Activated CD8-positive, alpha-beta memory T cell treated with anti-CD3 and anti-CD28 coated beads for 48 hours (primary cell): ENCODE results near the gene MOGAT3.

Source experiments
- DNase-seq, 3 experiments: peaks; one replicate each; pipeline ENCODE4 v3.0.0-alpha.2; 2020; ENCODE audit warnings: low read depth in 2 of 3, low spot score in 2 of 3

The MOGAT3 gene, protein sequence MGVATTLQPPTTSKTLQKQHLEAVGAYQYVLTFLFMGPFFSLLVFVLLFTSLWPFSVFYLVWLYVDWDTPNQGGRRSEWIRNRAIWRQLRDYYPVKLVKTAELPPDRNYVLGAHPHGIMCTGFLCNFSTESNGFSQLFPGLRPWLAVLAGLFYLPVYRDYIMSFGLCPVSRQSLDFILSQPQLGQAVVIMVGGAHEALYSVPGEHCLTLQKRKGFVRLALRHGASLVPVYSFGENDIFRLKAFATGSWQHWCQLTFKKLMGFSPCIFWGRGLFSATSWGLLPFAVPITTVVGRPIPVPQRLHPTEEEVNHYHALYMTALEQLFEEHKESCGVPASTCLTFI

DNA sequence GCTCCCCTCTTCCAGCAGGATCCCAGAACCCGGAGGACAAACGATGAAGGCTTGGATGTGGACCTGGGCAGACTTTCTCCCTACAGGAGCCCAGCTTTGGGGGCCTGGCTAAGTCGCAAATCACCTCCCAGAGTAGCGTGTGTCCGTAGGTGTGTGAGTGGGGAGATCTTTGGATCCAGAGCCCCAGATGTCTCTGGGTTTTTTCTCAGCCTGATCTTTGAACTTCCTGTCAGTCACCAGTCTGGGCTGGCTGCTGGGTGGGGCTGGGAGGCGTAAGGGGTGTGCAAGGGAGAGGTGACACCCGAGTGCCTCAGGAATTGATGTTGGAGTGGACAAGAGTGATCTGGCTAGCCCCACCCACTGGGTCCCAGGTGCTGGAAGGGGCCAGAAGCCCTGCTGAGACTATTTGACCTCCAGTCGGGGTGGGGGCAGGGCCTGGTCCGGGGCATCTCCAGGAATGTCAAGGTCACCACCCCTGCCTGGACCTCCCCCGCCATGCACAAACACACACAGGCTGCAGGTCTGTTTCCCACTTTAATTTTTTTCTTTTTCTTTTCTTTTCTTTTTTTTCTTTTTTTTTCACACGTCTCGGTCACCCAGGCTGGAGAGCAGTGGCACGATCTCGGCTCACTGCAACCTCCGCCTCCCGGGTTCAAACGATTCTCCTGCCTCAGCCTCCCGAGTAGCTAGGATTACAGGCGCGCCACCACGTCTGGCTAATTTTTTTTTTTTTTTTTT, at the start of gene MOGAT3:
Gene MOGAT3 (minus strand): TSS at position 175 of the 738 bp plus-strand sequence. CDS start 182 bp downstream, outside the sequence.
- no peak for DNase-seq

DNA sequence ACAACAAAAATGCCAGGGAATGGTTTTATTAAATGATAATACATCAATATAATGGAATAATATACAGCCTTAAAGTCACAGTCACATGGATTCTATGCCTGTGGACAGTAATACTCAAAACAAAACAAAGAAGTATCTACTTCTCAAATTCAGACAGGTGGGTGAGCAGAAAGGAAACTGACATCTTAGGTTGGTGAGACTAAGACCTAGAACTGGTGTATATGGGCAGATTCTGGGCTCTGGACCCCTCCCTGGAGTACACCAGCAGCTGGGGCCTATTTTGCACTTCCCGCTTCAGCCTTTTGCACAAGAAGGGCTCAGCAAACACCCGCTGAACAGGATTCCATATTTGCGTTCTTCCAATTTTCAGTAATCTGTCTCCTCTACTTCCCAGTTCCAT, 49.5 kb upstream of the MOGAT3 start:
- no peak for DNase-seq

DNA sequence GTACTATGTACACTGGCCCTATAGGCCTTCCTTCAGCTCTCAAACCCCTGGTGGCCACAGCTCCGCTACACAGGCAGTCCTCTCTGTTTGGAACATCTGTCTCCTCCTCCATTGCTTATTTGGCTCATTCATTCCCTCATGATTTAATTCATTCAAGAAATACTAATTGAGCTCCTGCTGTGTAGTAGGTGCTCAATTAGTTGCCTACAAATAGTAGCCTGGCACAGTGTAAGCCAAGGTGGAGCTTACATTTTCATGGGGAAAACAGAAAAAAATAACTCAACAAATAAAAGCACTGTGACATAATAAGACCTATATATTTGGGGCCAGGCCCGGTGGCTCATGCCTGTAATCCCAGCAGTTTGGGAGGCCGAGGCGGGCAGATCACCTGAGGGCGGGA, 47.4 kb upstream of the MOGAT3 start:
- no peak for DNase-seq

DNA sequence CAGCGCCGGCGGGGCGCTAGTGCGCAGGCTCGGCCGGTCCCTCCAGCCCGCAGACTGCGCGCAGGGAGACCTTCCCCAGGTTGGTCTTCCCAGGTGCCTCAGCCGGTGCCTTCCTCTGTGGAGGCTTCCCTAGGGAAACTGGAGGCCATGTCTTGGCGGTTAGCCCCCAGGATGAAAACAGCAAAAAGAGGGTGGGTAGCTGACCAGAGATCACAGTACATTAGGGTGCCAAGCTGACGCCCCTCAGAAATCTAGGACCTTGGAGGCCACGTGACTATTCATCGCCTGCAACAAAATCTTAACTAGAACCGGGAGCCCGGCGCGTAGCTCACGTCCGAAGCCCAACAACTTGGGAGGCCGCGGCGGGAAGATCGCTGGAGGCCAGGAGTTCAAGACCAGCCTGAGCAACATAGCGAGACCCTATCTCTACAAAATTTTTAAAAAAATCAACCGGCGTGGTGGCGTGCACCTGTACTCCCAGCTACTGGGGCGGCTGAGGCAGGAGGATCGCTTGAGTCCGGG, 44.4 kb upstream of the MOGAT3 start:
- DNase-seq = no peak

DNA sequence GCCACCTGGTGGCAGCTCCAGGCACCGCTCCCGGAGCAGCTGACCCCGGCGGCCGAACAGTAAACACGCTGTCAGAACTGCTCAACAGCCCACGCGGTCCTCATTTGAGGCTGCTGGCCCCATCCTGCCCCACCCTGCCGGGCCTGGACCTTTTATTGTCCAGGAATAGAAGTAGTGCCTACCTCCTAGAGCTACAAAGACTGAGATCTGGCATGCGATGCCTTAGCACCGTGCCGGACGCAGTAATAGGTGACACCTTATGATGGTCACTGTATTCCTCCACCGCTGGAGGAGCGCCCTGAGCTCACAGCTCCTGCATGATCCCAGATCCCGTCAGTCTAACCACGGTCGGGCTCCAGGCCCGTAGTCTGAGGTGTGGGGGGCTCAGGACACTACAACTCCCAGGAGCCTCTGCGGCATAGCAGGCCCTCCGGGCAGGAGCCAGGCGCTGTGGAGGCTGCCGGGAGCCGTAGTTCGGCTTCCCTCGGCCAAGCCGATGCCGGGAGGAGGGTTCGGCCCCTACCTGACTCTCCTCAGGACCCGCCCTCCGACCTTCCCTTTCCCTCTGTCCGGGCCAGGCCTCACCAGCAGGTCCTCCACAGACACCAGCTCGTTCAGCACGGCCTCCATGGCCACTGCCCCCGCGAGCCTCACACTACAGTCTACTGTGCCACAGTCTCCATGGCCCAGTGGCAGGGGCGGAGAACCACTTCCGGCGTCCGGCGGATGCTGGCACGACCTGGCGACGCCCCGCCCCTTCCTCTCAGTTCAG, 43.7 kb upstream of the MOGAT3 start, which contains the start of gene FIS1:
Gene FIS1 (minus strand): TSS at position 707 of the 772 bp plus-strand sequence. CDS start 77 bp downstream, at position 630.
- DNase-seq = peak; percentile 87 to 95 (median 88)

DNA sequence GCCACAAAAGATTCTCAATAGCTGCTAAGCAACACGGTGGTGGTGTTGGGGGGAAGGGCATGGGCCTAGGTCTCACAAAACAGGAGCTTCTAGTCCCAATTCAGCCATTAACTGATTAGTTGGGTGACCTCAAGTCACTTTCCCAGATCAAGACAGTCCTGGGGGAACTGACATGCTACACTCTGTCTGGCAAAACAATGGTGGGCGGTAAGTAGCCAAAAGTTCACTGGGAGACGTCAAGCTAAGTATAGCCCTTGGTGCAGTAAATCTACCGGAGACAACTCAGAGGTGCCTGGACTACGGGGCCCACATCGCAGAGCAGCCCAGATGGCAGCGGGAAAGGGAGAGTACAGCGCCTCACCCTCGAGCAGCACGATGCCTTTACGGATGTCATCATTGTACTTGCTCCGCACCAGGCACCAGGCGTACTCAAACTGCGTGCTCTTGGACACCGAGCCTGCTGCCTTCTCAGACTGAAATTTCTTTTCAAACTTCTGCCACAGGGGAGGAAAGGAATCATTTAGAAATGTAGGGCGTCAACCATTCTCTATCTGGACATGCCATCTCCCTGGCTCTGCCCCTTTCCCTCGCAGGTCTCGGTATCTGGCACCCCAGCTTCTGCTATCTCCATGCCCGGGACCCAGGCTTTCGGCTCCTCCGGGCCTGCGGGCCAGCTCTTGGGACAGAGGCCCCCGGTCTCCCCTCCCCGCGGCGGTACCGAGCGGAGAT, 43.0 kb upstream of the MOGAT3 start:
- peak in 1 of 3 experiments; percentile 51 for DNase-seq

DNA sequence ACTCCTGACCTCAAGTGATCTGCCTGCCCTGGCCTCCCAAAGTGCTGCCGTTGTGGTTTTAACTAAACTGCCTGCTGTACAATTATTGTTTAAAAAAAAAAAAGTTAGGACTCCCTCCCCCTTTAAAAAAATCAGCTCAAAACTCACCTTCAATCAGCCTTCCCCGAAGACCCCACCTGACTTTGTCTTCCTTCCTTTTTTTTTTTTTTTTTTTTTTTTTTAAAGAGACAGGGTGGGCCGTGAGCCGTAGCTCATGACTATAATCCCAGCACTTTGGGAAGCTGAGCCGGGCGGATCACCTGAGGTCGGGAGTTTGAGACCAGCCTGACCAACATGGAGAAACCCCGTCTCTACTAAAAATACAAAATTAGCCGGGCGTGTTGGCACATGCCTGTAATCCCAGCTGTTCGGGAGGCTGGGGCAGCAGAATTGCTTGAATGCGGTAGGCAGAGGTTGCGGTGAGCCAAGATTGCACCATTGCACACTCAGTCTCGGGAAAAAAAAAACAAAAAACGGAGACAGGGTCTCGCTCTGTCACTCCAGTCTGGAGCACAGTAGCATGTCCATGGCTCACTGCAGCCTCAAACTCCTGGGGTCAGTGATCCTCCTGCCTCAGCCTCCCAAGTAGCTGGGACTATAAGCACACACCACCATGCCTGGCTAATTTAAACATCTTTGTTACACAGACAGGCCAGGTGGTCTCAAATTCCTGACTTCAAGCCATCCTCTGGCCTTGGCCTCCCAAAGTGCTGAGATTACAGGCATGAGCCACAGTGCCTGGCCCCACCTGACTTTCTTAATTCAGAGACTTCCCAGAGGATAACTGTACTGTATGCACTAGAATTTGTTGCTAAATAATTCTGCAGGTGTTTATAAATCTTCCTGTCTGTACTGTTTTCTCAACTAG, 40.9 kb upstream of the MOGAT3 start:
- DNase-seq = no peak

DNA sequence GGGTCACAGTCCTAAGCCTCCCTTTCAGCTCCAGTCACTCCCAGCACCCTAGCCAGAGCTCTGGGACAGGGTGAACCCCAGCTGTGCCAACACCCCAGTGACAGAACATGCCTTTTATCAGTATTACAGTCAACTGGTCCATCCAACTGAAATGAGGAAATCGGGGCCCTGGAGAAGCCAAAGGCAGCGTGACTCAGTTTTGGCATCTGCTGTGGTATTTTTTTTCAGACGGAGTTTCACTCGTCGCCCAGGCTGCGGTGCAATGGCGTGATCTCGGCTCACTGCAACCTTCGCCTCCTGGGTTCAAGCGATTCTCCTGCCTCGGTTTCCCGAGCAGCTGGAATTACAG, 40.2 kb upstream of the MOGAT3 start:
- DNase-seq = no peak

DNA sequence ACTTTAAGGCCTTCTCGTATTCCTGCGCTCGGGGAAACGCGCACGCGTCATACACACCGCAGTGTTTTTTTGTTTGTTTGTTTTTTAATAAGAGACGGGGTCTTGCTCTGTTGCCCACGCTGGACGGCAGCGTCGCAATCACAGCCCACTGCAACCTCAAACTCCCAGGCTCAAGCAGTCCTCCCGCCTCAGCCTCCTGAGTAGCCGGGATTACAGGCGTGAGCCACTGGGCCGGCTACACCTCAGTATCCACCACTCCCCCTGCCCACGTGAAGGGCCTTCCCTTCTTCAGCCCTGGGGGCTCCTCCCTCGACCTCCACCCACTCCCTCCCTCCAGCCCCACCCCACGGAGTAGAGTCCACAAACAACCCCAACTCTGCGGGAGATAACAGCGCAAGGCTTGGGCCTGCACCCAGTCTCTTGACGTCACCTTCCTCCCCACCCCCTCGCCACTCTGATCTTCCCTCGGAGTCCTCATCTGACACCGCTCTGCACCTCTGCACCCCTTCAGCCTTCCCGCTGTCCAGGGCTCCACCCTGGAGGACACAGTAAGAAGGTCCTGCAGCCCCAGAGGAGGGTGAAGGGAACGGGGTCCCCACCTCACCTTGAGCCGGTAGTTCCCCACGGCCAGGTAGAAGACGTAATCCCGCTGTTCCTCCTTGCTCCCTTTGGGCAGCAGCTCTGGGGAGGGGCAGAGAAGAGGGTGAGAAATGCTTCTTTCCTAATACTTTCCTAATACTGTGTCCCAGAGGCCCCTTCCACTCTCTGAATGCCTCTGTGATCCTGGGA, 39.6 kb upstream of the MOGAT3 start:
- DNase-seq = no peak

DNA sequence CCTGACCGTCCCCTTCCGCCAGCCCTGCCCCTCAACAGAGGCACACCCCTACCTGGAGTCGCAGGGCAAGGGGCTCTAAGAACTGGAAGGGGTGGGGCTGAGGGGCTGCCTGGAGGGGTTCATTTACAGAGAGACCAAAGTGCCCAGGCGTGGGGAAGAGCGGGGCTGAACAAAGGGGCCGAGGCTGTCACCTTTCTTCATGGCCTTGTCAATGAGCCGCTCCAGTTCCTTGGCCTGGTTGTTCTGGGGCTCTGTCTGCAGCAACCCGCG, 39.0 kb upstream of the MOGAT3 start:
- DNase-seq = no peak

DNA sequence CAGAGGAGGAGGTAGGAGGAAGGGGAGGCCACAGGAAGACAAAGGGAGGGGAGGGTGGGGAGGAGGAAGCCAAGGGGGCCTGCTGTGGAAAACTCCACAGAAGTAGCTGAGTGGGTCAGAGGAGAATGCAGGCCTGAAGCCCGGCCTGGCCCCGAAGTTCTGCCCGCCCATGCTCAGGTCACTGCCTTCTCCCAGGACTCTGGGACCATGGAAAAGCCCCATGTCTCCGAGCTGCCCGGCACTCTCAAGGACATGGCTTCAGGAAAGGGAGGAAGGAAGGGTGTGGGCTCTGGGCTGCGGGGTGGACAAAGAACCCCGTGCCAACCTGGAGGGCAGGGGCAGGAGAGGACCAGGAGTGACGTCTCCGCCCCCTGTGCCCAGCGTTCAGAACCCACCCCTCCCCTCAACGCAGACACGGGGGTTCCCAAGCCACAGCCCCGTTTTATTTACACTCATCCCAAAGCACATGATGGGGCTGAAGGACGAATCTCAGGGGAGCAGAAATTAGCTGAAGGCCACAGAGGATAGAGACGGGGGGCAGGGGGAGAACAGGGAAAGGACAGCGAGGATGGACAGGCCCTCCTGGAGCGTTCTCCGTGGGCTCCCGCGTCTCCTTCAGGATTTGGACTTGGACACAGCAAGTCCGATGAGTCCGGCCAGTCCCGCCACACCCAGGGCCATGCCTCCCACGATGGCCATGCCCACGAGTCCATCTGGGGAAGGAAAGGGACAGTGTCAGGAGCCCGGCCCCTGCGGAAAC, 38.5 kb upstream of the MOGAT3 start:
- no peak for DNase-seq

DNA sequence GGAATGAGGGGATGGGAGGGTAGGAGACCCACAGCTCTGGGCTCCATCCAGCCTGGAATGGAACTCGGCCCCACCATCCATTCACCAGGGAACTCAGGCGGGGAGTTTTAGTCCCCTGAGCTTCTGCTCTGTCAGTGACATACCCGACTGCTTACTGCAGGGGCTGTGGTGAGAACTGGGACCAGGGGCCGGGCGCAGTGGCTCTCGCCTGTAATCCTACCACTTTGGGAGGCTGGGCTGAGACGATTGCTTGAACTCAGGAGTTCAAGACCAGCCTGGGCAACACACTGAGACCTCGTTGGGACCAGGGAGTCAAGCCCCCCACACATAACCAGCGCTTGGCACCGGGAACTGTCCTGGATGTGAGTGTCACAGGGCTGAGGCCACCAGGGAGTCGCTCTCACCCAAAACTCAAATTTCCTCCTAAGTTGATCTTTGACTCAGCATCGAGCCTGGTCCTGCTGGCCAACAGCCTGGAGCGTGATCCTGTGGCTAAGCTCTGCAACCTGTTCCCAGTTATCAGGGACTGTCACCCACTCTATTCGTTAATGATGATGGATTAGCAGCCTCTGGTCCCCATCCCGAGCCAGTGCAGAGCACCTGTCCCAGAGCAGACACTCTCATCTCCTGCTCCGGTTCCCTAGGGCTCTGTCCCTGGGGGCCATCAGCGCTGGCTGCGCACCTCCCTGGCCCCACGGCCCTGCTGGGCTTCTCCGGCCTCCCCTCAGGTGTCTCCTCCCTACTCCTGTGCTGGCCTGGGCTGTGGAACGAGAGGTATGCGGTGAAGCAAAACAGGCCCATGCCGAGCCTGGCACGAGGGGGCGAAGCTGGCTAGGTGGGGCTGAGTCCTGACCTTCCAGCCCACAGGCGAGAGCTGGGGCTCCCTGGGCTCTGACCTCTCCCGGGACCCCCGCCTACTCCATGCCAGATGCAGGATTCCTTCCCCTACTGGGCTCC, 37.7 kb upstream of the MOGAT3 start:
- no peak for DNase-seq

DNA sequence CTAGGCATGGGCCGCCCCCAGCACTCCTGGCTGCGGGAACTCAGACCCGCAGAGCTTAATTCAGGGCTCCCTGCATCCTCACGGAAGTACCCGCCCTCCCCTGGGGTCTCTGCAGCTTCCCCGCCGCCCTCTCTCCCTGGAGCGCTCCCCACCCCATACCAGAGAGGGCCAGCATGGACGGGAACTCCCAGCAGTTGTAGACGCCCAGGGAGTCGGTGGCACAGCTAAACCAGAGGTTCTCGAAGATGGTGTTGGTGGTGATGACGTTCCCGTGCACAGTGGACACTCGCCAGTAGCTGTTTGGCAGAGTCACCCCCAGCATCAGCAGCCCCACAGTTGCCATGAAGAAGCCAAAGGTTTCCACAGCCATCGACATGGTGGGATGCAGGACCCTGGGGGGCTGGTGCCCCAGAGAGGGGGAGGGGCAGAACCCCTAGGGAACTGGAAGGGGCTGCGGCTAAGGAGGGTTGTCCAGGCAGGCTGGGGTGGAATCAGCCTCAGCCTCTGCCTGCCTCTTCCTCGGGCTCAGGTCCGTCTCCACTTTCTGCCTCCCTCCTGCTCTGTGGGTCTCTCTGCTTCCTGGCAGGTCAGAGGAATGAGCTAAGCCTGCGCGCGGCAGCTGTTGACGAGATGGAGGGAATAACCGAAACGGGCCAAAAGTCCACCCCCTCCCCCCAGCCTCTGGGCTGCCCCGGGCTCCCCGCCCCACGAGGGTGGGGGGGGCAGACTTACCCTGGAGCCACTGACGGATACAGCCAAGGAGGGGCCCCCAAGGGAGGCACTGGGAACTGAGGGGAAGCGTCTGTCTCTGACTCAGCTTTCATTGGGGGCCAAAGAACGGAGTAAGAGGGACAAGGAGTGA, 36.6 kb upstream of the MOGAT3 start, which contains the start of gene CLDN15:
Gene CLDN15 (minus strand): TSS at position 597 of the 862 bp plus-strand sequence. CDS start 221 bp downstream, at position 376.
- DNase-seq = no peak

DNA sequence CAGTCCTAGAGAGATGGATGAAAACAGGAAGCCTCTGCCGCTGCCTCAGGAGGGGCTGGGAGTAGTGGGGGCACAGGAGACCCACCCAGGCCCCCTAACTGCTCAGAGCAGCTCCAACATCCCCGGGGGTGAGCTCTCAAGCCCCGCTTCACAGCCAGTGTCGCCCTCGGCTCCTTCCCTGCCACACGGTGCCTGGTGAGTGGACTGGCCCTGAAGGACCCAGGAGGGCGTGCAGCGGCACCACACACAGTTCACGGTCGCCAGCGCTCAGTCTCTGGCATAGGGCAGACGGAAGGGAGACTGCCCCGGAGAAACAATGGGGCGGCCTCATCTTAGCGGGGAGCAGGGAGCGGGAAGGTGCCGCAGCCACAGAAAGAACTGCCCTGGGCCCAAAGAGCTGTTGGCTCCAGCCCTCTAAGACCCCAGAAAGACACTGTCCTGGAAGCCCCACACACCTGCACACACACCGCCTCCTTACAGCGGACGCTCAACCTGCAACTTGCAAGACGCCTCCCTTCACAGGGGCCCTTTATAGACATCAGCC, 35.5 kb upstream of the MOGAT3 start:
- no peak for DNase-seq

DNA sequence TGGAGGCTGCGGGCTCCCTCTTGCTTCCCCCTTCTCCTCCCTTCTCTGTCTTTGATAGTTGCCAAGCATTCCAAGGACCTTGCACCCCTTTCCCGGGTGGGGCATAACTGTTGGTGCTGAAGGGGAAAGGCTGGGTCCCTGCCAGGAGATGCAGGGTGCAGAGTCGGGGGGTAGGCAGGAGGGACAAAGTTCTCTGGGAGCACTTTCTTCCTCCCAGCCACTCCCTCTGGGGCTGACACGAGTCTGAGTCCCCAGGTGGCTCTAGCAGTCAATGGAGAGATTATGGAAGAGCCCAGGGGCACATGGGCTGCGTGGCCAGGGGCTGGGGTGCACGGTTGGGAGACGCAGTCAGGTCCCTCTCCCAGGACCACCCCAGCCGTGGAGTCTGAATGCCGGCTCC, 34.7 kb upstream of the MOGAT3 start:
- DNase-seq = no peak

DNA sequence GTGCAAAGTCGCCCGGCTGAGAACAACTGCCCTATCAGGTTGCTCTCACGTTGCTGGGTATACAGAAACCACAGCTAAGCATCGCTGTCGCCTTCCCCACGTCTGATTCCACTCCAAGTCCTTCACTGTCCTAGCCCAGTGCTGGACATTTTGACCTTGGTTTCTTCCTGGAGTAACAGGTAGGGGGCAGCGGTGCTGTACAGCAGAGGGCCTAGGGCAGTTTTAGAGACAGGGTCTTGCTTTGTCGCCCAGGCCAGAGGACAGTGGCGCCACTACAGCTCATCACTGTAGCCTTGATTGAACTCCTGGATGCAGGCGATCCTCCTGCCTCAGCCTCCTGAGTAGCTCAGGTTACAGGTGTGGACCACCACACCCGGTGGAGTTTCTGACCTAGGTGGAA, 34.2 kb upstream of the MOGAT3 start:
- no peak for DNase-seq
